ENCODE measurements around the gene HBD. TPM values are rescaled to one million over a fixed set of nuclear protein-coding genes. Genes with fewer than 3 reads are reported as not detected.
"Not testable (repeated sequence)": the region's sequence is repeated elsewhere in the genome, so short reads cannot be mapped to it uniquely, and the experiment has no call there.

Gene HBD
- total RNA-seq, 1 experiment from 2014 or later = not detected

DNA sequence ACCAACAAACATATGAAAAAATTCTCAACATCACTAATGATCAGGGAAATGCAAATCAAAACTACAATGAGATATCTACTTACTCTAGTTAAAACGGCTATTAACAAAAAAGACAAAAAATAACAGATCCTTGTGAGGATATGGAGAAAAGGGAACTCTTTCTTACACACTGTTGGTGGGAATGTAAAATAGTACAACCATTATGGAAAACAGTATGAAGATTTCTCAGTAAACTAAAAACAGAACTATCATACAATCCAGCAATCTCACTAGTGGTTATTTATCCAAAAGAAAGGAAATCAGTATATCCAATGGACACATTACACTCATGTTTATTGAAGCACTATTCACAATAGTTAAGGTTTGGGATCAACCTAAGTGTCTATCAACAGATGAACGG is 31.5 kb upstream of the HBD start:
- H4K20me1 ChIP-seq (ENCODE audit: insufficient read depth) = no peaks in the 10 kb centered on the region
- H3K27me3 ChIP-seq (ENCODE audit: insufficient read depth, low read depth) = no peaks in the 10 kb centered on the region
- no peak overlapping the region for H2AFZ ChIP-seq
- no peaks in the 10 kb centered on the region for H3F3A ChIP-seq (ENCODE audit: insufficient read depth, low read depth)
- DNase-seq = no peak
- no peak overlapping the region for H3K4me2 ChIP-seq
- H3K9me2 ChIP-seq (ENCODE audit: insufficient read depth) = no peaks in the 10 kb centered on the region
- no TSS peak for BruUV-seq (replicated peaks)
- intact Hi-C loops (cut with micrococcal nuclease; ENCODE audit: unreplicated experiment) = no loop called here
- no peaks in the 10 kb centered on the region for H3K79me2 ChIP-seq (ENCODE audit: low read depth)
- TF ChIP-seq, protein P1, sequence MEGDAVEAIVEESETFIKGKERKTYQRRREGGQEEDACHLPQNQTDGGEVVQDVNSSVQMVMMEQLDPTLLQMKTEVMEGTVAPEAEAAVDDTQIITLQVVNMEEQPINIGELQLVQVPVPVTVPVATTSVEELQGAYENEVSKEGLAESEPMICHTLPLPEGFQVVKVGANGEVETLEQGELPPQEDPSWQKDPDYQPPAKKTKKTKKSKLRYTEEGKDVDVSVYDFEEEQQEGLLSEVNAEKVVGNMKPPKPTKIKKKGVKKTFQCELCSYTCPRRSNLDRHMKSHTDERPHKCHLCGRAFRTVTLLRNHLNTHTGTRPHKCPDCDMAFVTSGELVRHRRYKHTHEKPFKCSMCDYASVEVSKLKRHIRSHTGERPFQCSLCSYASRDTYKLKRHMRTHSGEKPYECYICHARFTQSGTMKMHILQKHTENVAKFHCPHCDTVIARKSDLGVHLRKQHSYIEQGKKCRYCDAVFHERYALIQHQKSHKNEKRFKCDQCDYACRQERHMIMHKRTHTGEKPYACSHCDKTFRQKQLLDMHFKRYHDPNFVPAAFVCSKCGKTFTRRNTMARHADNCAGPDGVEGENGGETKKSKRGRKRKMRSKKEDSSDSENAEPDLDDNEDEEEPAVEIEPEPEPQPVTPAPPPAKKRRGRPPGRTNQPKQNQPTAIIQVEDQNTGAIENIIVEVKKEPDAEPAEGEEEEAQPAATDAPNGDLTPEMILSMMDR (conservative IDR thresholded peaks at IDR 0.05) = no peak
- TF ChIP-seq EZH2 (IDR thresholded peaks at IDR 0.05; ENCODE audit: low read depth) = no peak
- H3K36me3 ChIP-seq (ENCODE audit: low read depth) = no peaks in the 10 kb centered on the region
- H3K4me1 ChIP-seq (replicated peaks; ENCODE audit: insufficient read depth) = no peaks in the 10 kb centered on the region
- H3K4me3 ChIP-seq = no peak overlapping the region
- H3K27ac ChIP-seq = no peak overlapping the region
- ChIA-PET POLR2A (ENCODE audit: unreplicated experiment) (no interaction called here), CTCF (no interaction called here)
- no peaks in the 10 kb centered on the region for H3K9me3 ChIP-seq (ENCODE audit: insufficient read depth, low read depth)

DNA sequence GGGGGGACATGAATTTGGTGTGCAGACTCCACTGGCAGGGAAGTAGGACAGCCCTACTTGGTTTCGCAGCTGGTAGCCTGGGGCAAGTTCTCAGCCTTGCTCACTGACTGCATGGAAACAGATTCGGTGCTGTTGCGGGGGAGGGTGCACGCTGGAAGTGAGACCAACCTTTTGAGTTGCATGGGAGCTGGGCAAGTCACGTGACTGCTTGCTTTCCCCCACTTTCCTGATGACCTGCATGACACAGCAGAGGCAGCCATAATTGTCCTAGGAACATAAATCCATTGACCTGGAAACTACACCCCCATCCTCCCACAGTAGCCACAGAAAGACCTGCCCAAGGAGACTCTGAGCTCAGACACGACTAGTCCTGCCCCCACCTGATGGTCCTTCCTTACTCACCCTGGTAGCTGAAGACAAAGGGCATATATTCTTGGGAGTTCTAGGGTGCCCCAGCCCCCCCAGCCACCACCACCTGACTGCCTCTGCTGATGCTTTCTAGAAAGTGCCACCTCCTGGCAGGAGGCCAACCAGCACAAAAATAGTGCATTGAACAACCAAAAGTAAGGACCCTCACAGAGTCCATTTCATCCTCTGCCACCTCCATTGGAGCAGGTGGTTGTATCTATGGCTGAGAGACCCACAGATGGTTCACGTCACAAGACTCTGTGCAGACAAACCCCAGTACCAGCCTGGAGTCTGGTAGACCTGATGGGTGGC is 24.4 kb upstream of the HBD start:
- no TSS peak for BruUV-seq (replicated peaks)
- H3K9me3 ChIP-seq (ENCODE audit: insufficient read depth, low read depth) = no peaks in the 10 kb centered on the region
- no peak overlapping the region for H3K27ac ChIP-seq
- H3K9me2 ChIP-seq (ENCODE audit: insufficient read depth) = no peaks in the 10 kb centered on the region
- H3K4me3 ChIP-seq = no peak overlapping the region
- no peaks in the 10 kb centered on the region for H3K36me3 ChIP-seq (ENCODE audit: low read depth)
- no peak overlapping the region for H2AFZ ChIP-seq
- H3F3A ChIP-seq (ENCODE audit: insufficient read depth, low read depth) = no peaks in the 10 kb centered on the region
- no peaks in the 10 kb centered on the region for H3K4me1 ChIP-seq (replicated peaks; ENCODE audit: insufficient read depth)
- H3K27me3 ChIP-seq (ENCODE audit: insufficient read depth, low read depth) = no peaks in the 10 kb centered on the region
- no peak for DNase-seq
- H4K20me1 ChIP-seq (ENCODE audit: insufficient read depth) = no peaks in the 10 kb centered on the region
- TF ChIP-seq, protein P1 (conservative IDR thresholded peaks at IDR 0.05) = no peak
- no peak for TF ChIP-seq EZH2 (IDR thresholded peaks at IDR 0.05; ENCODE audit: low read depth)
- H3K79me2 ChIP-seq (ENCODE audit: low read depth) = no peaks in the 10 kb centered on the region
- H3K4me2 ChIP-seq = no peak overlapping the region
- intact Hi-C loops (cut with micrococcal nuclease; ENCODE audit: unreplicated experiment) = no loop called here
- CTCF ChIA-PET = no interaction called here
- POLR2A ChIA-PET (ENCODE audit: unreplicated experiment) = no interaction called here

DNA sequence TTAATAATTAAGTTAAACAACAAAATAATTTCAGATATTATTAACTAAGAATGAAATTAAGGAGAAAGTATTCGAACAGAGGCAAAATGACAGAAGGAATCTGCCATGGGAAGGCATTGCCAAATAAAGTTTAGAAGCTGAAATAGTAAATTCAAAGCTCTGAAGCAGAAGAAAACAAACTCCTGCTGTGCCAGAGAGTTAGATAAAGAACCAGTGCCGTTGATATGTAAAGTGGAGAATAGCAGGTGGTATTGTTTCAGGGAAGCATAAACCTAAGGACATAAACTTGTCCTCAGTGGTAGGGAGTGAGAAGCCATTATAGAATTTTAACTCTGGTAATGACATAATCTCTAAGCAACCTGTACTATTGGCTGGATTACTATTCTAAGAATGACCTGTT is 23.0 kb upstream of the HBD start:
- Histone ChIP-seq H3K4me3 (no peak overlapping the region), H3K79me2 (ENCODE audit: low read depth) (no peaks in the 10 kb centered on the region), H3K9me3 (ENCODE audit: insufficient read depth, low read depth) (no peaks in the 10 kb centered on the region), H4K20me1 (ENCODE audit: insufficient read depth) (no peaks in the 10 kb centered on the region), H3K4me1 (replicated peaks; ENCODE audit: insufficient read depth) (no peaks in the 10 kb centered on the region), H3K4me2 (no peak overlapping the region), H3K27ac (no peak overlapping the region), H3K36me3 (ENCODE audit: low read depth) (no peaks in the 10 kb centered on the region), H2AFZ (no peak overlapping the region), H3F3A (ENCODE audit: insufficient read depth, low read depth) (no peaks in the 10 kb centered on the region), H3K27me3 (ENCODE audit: insufficient read depth, low read depth) (no peaks in the 10 kb centered on the region), H3K9me2 (ENCODE audit: insufficient read depth) (no peaks in the 10 kb centered on the region)
- POLR2A ChIA-PET (ENCODE audit: unreplicated experiment) = no interaction called here
- no TSS peak for BruUV-seq (replicated peaks)
- DNase-seq = no peak
- no peak for TF ChIP-seq EZH2 (IDR thresholded peaks at IDR 0.05; ENCODE audit: low read depth)
- TF ChIP-seq, protein P1 (conservative IDR thresholded peaks at IDR 0.05) = no peak
- CTCF ChIA-PET = no interaction called here
- intact Hi-C loops (cut with micrococcal nuclease; ENCODE audit: unreplicated experiment) = no loop called here

DNA sequence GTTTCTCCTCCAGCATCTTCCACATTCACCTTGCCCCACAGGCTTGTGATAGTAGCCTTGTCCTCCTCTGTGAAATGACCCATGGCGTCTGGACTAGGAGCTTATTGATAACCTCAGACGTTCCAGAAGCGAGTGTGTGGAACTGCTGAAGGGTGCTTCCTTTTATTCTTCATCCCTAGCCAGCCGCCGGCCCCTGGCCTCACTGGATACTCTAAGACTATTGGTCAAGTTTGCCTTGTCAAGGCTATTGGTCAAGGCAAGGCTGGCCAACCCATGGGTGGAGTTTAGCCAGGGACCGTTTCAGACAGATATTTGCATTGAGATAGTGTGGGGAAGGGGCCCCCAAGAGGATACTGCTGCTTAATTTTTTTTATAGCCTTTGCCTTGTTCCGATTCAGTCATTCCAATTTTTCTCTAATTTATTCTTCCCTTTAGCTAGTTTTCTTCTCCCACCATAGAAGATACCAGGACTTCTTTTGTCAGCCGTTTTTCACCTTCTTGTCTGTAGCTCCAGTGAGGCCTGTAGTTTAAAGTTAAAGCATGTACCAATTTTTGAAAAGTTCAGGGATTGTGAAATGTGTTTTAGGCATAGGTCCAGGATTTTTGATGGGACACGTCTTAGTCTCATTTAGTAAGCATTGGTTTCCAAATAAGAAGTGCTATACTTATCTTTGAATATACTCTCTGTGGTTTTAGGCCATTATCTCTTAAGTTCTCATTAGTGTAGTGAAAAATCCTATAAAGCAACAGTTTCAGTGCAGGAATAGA is 20.5 kb upstream of the HBD start, which contains the start of gene HBG2:
TSS of gene HBG2 (minus strand) at position 136 of the 768 bp plus-strand sequence. CDS start at position 83, 53 bp downstream.
- H3K4me1 ChIP-seq (replicated peaks; ENCODE audit: insufficient read depth); intact Hi-C loops (cut with micrococcal nuclease; ENCODE audit: unreplicated experiment); BruUV-seq (replicated peaks); H3K9me2 ChIP-seq (ENCODE audit: insufficient read depth); H3K9me3 ChIP-seq (ENCODE audit: insufficient read depth, low read depth); POLR2A ChIA-PET (ENCODE audit: unreplicated experiment); H3F3A ChIP-seq (ENCODE audit: insufficient read depth, low read depth); H2AFZ ChIP-seq; H3K27ac ChIP-seq; H3K79me2 ChIP-seq (ENCODE audit: low read depth); H4K20me1 ChIP-seq (ENCODE audit: insufficient read depth); H3K27me3 ChIP-seq (ENCODE audit: insufficient read depth, low read depth); DNase-seq; H3K4me2 ChIP-seq; H3K36me3 ChIP-seq (ENCODE audit: low read depth); H3K4me3 ChIP-seq: not testable (repeated sequence)
- CTCF ChIA-PET = interaction anchor here (0.7 kb wide), 1 partner anchor 1108 kb away, joined by 5 read pairs; no protein-coding TSS in a partner anchor

DNA sequence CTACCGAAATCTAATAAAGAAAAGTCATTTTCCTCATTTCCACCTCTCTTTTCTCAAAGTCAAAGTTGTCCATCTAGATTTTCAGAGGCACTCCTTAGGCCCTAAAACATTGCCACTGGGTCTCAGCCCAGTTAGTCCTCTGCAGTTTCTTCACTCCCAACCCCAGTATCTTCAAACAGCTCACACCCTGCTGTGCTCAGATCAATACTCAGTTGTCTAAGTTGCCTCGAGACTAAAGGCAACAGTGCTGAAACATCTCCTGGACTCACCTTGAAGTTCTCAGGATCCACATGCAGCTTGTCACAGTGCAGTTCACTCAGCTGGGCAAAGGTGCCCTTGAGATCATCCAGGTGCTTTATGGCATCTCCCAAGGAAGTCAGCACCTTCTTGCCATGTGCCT is 19.7 kb upstream of the HBD start:
- intact Hi-C loops (cut with micrococcal nuclease; ENCODE audit: unreplicated experiment); H3F3A ChIP-seq (ENCODE audit: insufficient read depth, low read depth); DNase-seq; H3K36me3 ChIP-seq (ENCODE audit: low read depth); CTCF ChIA-PET; BruUV-seq (replicated peaks); H3K4me1 ChIP-seq (replicated peaks; ENCODE audit: insufficient read depth); H3K27ac ChIP-seq; H4K20me1 ChIP-seq (ENCODE audit: insufficient read depth); H3K9me2 ChIP-seq (ENCODE audit: insufficient read depth); POLR2A ChIA-PET (ENCODE audit: unreplicated experiment); H3K79me2 ChIP-seq (ENCODE audit: low read depth); H3K9me3 ChIP-seq (ENCODE audit: insufficient read depth, low read depth); H3K4me2 ChIP-seq; H2AFZ ChIP-seq; H3K27me3 ChIP-seq (ENCODE audit: insufficient read depth, low read depth); H3K4me3 ChIP-seq: not testable (repeated sequence)

All from PC-9 (cell line).